IMR-90 (cell line): ENCODE results near the gene NES. TPM values are rescaled to one million over a fixed set of nuclear protein-coding genes. Genes with fewer than 3 reads are reported as not detected.

Experiments
- ATAC-seq: fragments of 200-7000 bp; cut with Tn5 transposase; 2 replicates; pipeline ENCODE4 v1.9.1; 2020; ENCODE audit warnings: low read depth, mild to moderate bottlenecking, moderate library complexity
- BruUV-seq: library from RNA; stranded (reverse); fragments of 400-500 nt; replicated peaks from 2 replicates; lab custom pipeline; 2021; lab: Mats Ljungman, UMichigan
- CTCF ChIA-PET: fragments of 300-600 bp; formaldehyde crosslinking; extraction: SDS; loops from one replicate; lab custom pipeline; 2021; ENCODE audit warnings: antibody characterized with exemption; lab: Yijun Ruan, JAX
- POLR2A ChIA-PET: fragments of 300-600 bp; sonication (Branson Sonifier 250); formaldehyde crosslinking; loops from one replicate; lab custom pipeline; 2022; ENCODE audit warnings: antibody characterized with exemption; ENCODE audit not compliant: unreplicated experiment; lab: Charles Lee
- DNase-seq: peaks from one replicate; pipeline ENCODE4 v3.0.0; 2013
- H2AFZ ChIP-seq: replicated peaks from 2 replicates; pipeline ENCODE3; 2013; ENCODE audit warnings: low read length, mild to moderate bottlenecking; ENCODE audit not compliant: poor library complexity
- H2AK5ac ChIP-seq: 2 replicates; pipeline ENCODE4 v1.6.1; 2013; ENCODE audit warnings: low read depth, low read length, inconsistent platforms
- H2AK9ac ChIP-seq: replicated peaks from 2 replicates; pipeline ENCODE3; 2013; ENCODE audit warnings: mild to moderate bottlenecking, low read depth, low read length, moderate library complexity; ENCODE audit not compliant: poor library complexity
- H2BK120ac ChIP-seq: 2 replicates; pipeline ENCODE4 v1.6.1; 2013; ENCODE audit warnings: low read depth, low read length, inconsistent platforms
- H2BK15ac ChIP-seq: 3 replicates; pipeline ENCODE4 v1.6.1; 2013; ENCODE audit warnings: low read depth, low read length, inconsistent platforms
- H2BK20ac ChIP-seq: 2 replicates; pipeline ENCODE4 v1.6.1; 2013; ENCODE audit warnings: low read depth, mild to moderate bottlenecking, inconsistent platforms, low read length, moderate library complexity
- H2BK5ac ChIP-seq: 2 replicates; pipeline ENCODE4 v1.6.1; 2013; ENCODE audit warnings: mild to moderate bottlenecking, low read depth, low read length, inconsistent platforms; ENCODE audit not compliant: poor library complexity, severe bottlenecking
- H3K14ac ChIP-seq: replicated peaks from 2 replicates; pipeline ENCODE4 v1.6.1; 2013; ENCODE audit warnings: low read depth, low read length, inconsistent platforms
- H3K18ac ChIP-seq: 2 replicates; pipeline ENCODE4 v1.6.1; 2013; ENCODE audit warnings: low read depth, low read length, control low read depth
- H3K23ac ChIP-seq: 2 replicates; pipeline ENCODE4 v1.6.1; 2013; ENCODE audit warnings: low read depth, low read length, inconsistent platforms
- H3K27ac ChIP-seq: 2 replicates; pipeline ENCODE4 v1.5.1; 2013; ENCODE audit warnings: mild to moderate bottlenecking, control low read depth, low read length; ENCODE audit not compliant: insufficient read depth
- H3K27me3 ChIP-seq: 2 replicates; pipeline ENCODE4 v1.6.1; 2013; ENCODE audit warnings: low read length; ENCODE audit not compliant: control insufficient read depth, insufficient read depth
- H3K36me3 ChIP-seq: 2 replicates; pipeline ENCODE4 v1.6.1; 2013; ENCODE audit warnings: low read length, mixed read lengths; ENCODE audit not compliant: control insufficient read depth, insufficient read depth
- H3K4ac ChIP-seq: 2 replicates; pipeline ENCODE4 v1.6.1; 2013; ENCODE audit warnings: low read depth, low read length, inconsistent platforms
- H3K4me1 ChIP-seq: 2 replicates; pipeline ENCODE4 v1.6.1; 2013; ENCODE audit warnings: low read length, mixed read lengths; ENCODE audit not compliant: control insufficient read depth, insufficient read depth
- H3K4me2 ChIP-seq: 2 replicates; pipeline ENCODE4 v1.6.1; 2013; ENCODE audit warnings: low read depth, mild to moderate bottlenecking, control low read depth, low read length, moderate library complexity
- H3K4me3 ChIP-seq: 2 replicates; pipeline ENCODE4 v1.5.1; 2013; ENCODE audit warnings: low read depth, mild to moderate bottlenecking, control low read depth, low read length, moderate library complexity; ENCODE audit not compliant: insufficient read depth
- H3K56ac ChIP-seq: 2 replicates; pipeline ENCODE4 v1.6.1; 2013; ENCODE audit warnings: low read length, inconsistent platforms; ENCODE audit not compliant: insufficient read depth; ENCODE audit errors: extremely low read depth
- H3K79me1 ChIP-seq, 2 experiments: 2 replicates each; pipeline ENCODE4 v1.6.1; 2013; ENCODE audit warnings: low read length in 2 of 2, inconsistent platforms in 1 of 2, low read depth in 1 of 2
- H3K9ac ChIP-seq: 2 replicates; pipeline ENCODE4 v1.6.1; 2013; ENCODE audit warnings: low read depth, low read length, control low read depth
- H3K9me1 ChIP-seq: 2 replicates; pipeline ENCODE4 v1.6.1; 2013; ENCODE audit warnings: low read length, inconsistent platforms; ENCODE audit not compliant: insufficient read depth
- H3K9me3 ChIP-seq: 2 replicates; pipeline ENCODE4 v1.6.1; 2013; ENCODE audit warnings: low read length; ENCODE audit not compliant: control insufficient read depth, insufficient read depth
- H4K20me1 ChIP-seq: 2 replicates; pipeline ENCODE4 v1.6.1; 2013; ENCODE audit warnings: low read length, inconsistent platforms; ENCODE audit not compliant: insufficient read depth
- H4K5ac ChIP-seq: 2 replicates; pipeline ENCODE4 v1.6.1; 2013; ENCODE audit warnings: mild to moderate bottlenecking, low read depth, low read length, control low read depth
- H4K8ac ChIP-seq, 2 experiments: 2 replicates each; pipeline ENCODE4 v1.6.1; 2013; ENCODE audit warnings: low read depth in 2 of 2, low read length in 2 of 2, control low read depth in 1 of 2, inconsistent platforms in 1 of 2
- H4K91ac ChIP-seq: 2 replicates; pipeline ENCODE4 v1.6.1; 2013; ENCODE audit warnings: low read depth, low read length, inconsistent platforms; ENCODE audit not compliant: insufficient read depth
- CHD1 ChIP-seq: IDR thresholded peaks from 2 replicates; pipeline ENCODE4 v1.6.1; 2012; ENCODE audit warnings: low read depth, low read length, improper control_type of control experiment
- WGBS, 2 experiments: methylation state at CpG; one replicate each; pipeline versions ENCODE4 v1.1.5 to v1.1.7; 2013; ENCODE audit warnings: missing lambda C conversion rate in 2 of 2; ENCODE audit not compliant: insufficient read length in 1 of 2; ENCODE audit errors: extremely low coverage in 2 of 2; 5-methylcytosine and 5-hydroxymethylcytosine counted together
- dilution Hi-C: fragments of 300-500 bp; cut with HindIII; formaldehyde crosslinking; loops from one replicate; pipeline ENCODE4 v1.14.3; 2018; ENCODE audit warnings: low sequenced_read_pairs; ENCODE audit not compliant: unreplicated experiment
- in situ Hi-C: fragments of 300-500 bp; cut with MboI; formaldehyde crosslinking; loops from 3 replicates; pipeline ENCODE4 v1.14.3; 2019; ENCODE audit warnings: low sequenced_read_pairs, inconsistent platforms, mixed read lengths
- intact Hi-C: fragments of 100-400 bp; cut with micrococcal nuclease; formaldehyde crosslinking; loops from 2 replicates; pipeline ENCODE4 v1.10.0; 2022
- polyA plus RNA-seq, 3 experiments: library from polyadenylated mRNA; depleted of rRNA; stranded (reverse); fragments of >200 nt; gene quantifications; 2 replicates each; pipeline ENCODE4 v1.2.3, GENCODE V29; 2012; ENCODE audit warnings: low replicate concordance in 1 of 3
- total RNA-seq: library from RNA; depleted of rRNA; stranded (reverse); fragments of >200 nt; gene quantifications from 2 replicates; pipeline ENCODE4 v1.2.3, GENCODE V29; 2012

Gene NES
- total and polyA plus RNA-seq, 2 of the 4 experiments (the other 2 are of a cell fraction), result 25.3 to 40.1 TPM

DNA sequence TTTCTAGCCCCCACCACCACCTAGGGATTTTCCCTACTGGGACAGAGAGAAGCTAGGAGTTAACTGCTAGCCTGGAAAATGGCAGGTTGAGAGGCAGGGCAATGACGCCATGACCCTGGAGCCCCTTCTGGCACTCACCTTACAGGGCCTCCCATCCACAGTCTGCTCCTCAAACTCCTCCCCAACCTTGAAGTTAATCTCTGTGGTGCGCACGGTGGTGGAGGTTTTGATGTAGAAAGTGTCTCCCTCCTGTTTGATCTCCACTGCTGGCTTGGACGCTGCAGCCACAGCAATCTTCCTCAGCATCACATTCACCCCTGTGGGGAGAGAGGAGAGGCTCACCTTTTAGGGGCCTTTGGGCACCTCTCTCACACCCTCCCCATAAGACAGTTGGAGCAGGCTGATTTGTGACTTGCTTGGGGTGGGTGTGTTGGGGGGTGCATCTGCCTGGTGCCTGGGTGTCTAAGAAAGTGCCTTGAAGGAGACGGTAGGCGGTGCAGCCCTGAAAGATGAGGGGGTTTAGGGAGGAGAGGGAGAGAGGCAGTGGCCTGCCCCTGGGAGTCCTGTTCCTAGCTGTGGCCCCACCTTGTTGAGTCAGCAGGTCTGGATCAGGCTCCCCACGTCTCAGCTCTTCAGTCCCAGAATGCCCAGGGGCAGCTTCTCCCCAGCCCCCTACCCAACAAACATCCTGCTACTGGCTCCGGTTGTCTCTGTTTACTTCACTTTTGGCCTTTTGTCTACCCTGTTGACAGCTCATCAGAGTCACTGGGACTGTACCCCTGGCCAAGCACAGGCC is 23.7 kb upstream of the NES start:
- Histone ChIP-seq H3K79me1 (no peaks in the 10 kb centered on the region), H3K4me3 (no peak overlapping the region), H3K4me1 (peaks cover 15% of the 10 kb centered on the region), H4K8ac (no peak overlapping the region), H3K27ac (no peak overlapping the region), H3K14ac (no peak overlapping the region), H2BK15ac (no peak overlapping the region), H3K56ac (no peak overlapping the region), H3K9me3 (no peaks in the 10 kb centered on the region), H3K4me2 (no peak overlapping the region), H3K9ac (no peak overlapping the region), H2AK5ac (no peak overlapping the region), H2BK20ac (no peak overlapping the region), H3K9me1 (no peaks in the 10 kb centered on the region), H3K23ac (no peak overlapping the region), H3K36me3 (no peaks in the 10 kb centered on the region), H3K4ac (no peak overlapping the region), H4K20me1 (no peaks in the 10 kb centered on the region), H4K91ac (no peak overlapping the region), H2BK5ac (no peak overlapping the region), H3K27me3 (peaks cover 8% of the 10 kb centered on the region), H2BK120ac (no peak overlapping the region), H2AFZ (no peak overlapping the region), H4K5ac (no peak overlapping the region), H2AK9ac (no peak overlapping the region), H3K18ac (no peak overlapping the region)
- DNase-seq, result no peak
- ChIA-PET POLR2A (no interaction called here), CTCF (interaction anchor here (1.2 kb wide), 1 partner anchor 12 kb away, joined by 5 read pairs; no protein-coding TSS in a partner anchor)
- TF ChIP-seq CHD1, result no peak
- 80% methylated on average over 1 of the region's 8 CpGs; no CpG with 5 or more reads in 1 of the 2 experiments for WGBS, 2 experiments
- BruUV-seq, result no TSS peak
- in situ Hi-C loops (no loop called here), intact Hi-C loops (no loop called here), dilution Hi-C loops (no loop called here)
- ATAC-seq, result no peak
